ENCODE measurements around the gene CCT7. TPM values are rescaled to one million over a fixed set of nuclear protein-coding genes. Genes with fewer than 3 reads are reported as not detected.

Gene CCT7
- total and polyA plus RNA-seq, 10 of the 15 experiments (the other 5 are each of a cell fraction or from before 2014, with no cell fraction given) = 206 to 598 (median 486) TPM

GRCh38 chr2:73286134-73286655, 52.1 kb downstream of the CCT7 start:
- WGBS (ENCODE audit: insufficient coverage, insufficient replicate concordance, low lambda C conversion rate, missing lambda C conversion rate) = 97% methylated on average over 3 of the region's 3 CpGs
- intact Hi-C loops (cut with micrococcal nuclease; ENCODE audit: unreplicated experiment) = no loop called here

More at GRCh38 chr2:73286134-73286655, 52.1 kb downstream of the CCT7 start:
- Histone ChIP-seq H3K4me1 (ENCODE audit: control insufficient read depth, insufficient read depth, low read length) (peaks cover 11% of the 10 kb centered on the region), H3K9me3 (replicated peaks; ENCODE audit: control insufficient read depth, insufficient read depth, low read length) (no peaks in the 10 kb centered on the region), H3K79me2 (ENCODE audit: control insufficient read depth, insufficient read depth, low read length) (peaks cover 35% of the 10 kb centered on the region), H3K27ac (ENCODE audit: control insufficient read depth, insufficient read depth) (no peak overlapping the region), H3K36me3 (ENCODE audit: control insufficient read depth in 2 of 2, insufficient read depth in 2 of 2, low read length in 1 of 2) (no peaks in the 10 kb centered on the region; a peak in 1 of 4 replicates), H3K9ac (ENCODE audit: control insufficient read depth, insufficient read depth, low read length) (no peak overlapping the region), H2AFZ (ENCODE audit: control insufficient read depth, low read depth, low read length) (no peak overlapping the region), H4K20me1 (ENCODE audit: control insufficient read depth, insufficient read depth) (peaks cover 4% of the 10 kb centered on the region; the same call in 1 of the 2 replicates), H3K27me3 (replicated peaks in 1 of 2; ENCODE audit: control insufficient read depth in 2 of 2, insufficient read depth in 2 of 2, low read length in 1 of 2) (peaks cover under 1 to 3% of the 10 kb centered on the region in 2 experiments; a peak in 3 of 4 replicates), H3K4me2 (ENCODE audit: control insufficient read depth, insufficient read depth) (no peak overlapping the region), H3K4me3 (no peak overlapping the region)
- ChIA-PET POLR2A (interaction anchor here (1.1 to 2.3 kb wide), 2 partner anchors 8 to 50 kb away, joined by 3 to 12 read pairs; no protein-coding TSS in a partner anchor), RAD21 (ENCODE audit: unreplicated experiment) (interaction anchor here (2.1 kb wide), 1 partner anchor 10 kb away, joined by 4 read pairs; no protein-coding TSS in a partner anchor), CTCF (interaction anchor here (1.0 to 1.2 kb wide), 2 partner anchors 15 to 74 kb away, joined by 3 to 4 read pairs; no protein-coding TSS in a partner anchor), SMC1A (ENCODE audit: uncharacterized antibody, unreplicated experiment) (interaction anchor here (0.8 to 2.8 kb wide), 3 partner anchors 18 to 74 kb away, joined by 3 to 6 read pairs (median 5); no protein-coding TSS in a partner anchor)
- no peak for DNase-seq (ENCODE audit: low read depth, low spot score)
- in situ Hi-C loops (cut with MboI) = no loop called here
- ATAC-seq = no peak
- no peak for TF ChIP-seq BMI1 (IDR thresholded peaks at IDR 0.05; ENCODE audit: borderline replicate concordance)
- TF ChIP-seq NFYA (IDR thresholded peaks at IDR 0.05; ENCODE audit: borderline replicate concordance, low read depth, low read length) = no peak
- no peak for TF ChIP-seq SMC3 (IDR thresholded peaks at IDR 0.05; ENCODE audit: borderline replicate concordance, low read length)
- TF ChIP-seq KLF5 (IDR thresholded peaks at IDR 0.05; ENCODE audit: partially characterized antibody) = no peak
- TF ChIP-seq IKZF1 (conservative IDR thresholded peaks at IDR 0.05) = no peak
- no peak for TF ChIP-seq ZBTB33 (IDR thresholded peaks at IDR 0.05)
- TF ChIP-seq PKNOX1 (IDR thresholded peaks at IDR 0.05) = no peak
- no peak for TF ChIP-seq IRF3 (IDR thresholded peaks at IDR 0.05)
- TF ChIP-seq EP300 (IDR thresholded peaks at IDR 0.05; ENCODE audit: borderline replicate concordance in 1 of 2, control insufficient read depth in 1 of 2, low read depth in 2 of 2, low read length in 2 of 2) = no peak
- TF ChIP-seq E2F8 (IDR thresholded peaks at IDR 0.05; ENCODE audit: low read depth, partially characterized antibody) = no peak
- no peak for TF ChIP-seq ESRRA (IDR thresholded peaks at IDR 0.05; ENCODE audit: low read length)
- no peak for FAIRE-seq
- BruUV-seq (replicated peaks) = no TSS peak
